Measurements from ENCODE around the gene DGCR8.
A peak's percentile ranks its signal among the peaks of the same experiment; 100 is the strongest.

The DGCR8 gene

GRCh38 chr22:20114506-20115475 lies 34.8 kb downstream of the DGCR8 start:
- no peak for TF ChIP-seq CTCF (IDR thresholded peaks at IDR 0.05; ENCODE audit: insufficient read depth, low read length, missing control alignments)
- DNase-seq (ENCODE audit: low read depth, low spot score) = no peak
- H3K4me3 ChIP-seq (ENCODE audit: low read depth, low read length) = no peak overlapping the region
- ChIA-PET POLR2A (no interaction called here), CTCF (interaction anchor here (1.4 kb wide), 1 partner anchor 14 kb away, joined by 4 read pairs; no protein-coding TSS in a partner anchor)

- POLR2A ChIA-PET = no interaction called here
- CTCF ChIA-PET = interaction anchor here (1.0 to 1.4 kb wide), 2 partner anchors 13 to 24 kb away, joined by 3 to 4 read pairs; no protein-coding TSS in a partner anchor
Observed at GRCh38 chr22:20115691-20116375, 35.8 kb downstream of the DGCR8 start, which contains the start of gene RANBP1. Gene RANBP1, plus strand, starts transcription at chr22:20116104. Its CDS starts 81 bp downstream, at chr22:20116185.

GRCh38 chr22:20116376-20116950 lies 36.4 kb downstream of the DGCR8 start:
- DNase-seq (ENCODE audit: low read depth, low spot score) = no peak
- no peak for TF ChIP-seq CTCF (IDR thresholded peaks at IDR 0.05; ENCODE audit: insufficient read depth, low read length, missing control alignments)
- peak overlapping the region; percentile 97 for H3K4me3 ChIP-seq (ENCODE audit: low read depth, low read length)
- CTCF ChIA-PET = interaction anchor here (1.0 to 1.4 kb wide), 2 partner anchors 12 to 25 kb away, joined by 3 to 4 read pairs; no protein-coding TSS in a partner anchor
- POLR2A ChIA-PET = interaction anchor here (1.0 to 2.6 kb wide), 2 partner anchors 14 to 15 kb away, joined by 3 to 12 read pairs; partner anchors contain the start of gene ZDHHC8

More at GRCh38 chr22:20115691-20116375, 35.8 kb downstream of the DGCR8 start, which contains the start of gene RANBP1:
- no peak for DNase-seq (ENCODE audit: low read depth, low spot score)
- peak within 1 kb of the TSS; percentile 97 for H3K4me3 ChIP-seq (ENCODE audit: low read depth, low read length)
- no peak for TF ChIP-seq CTCF (IDR thresholded peaks at IDR 0.05; ENCODE audit: insufficient read depth, low read length, missing control alignments)

- peak; percentile 24 for TF ChIP-seq CTCF (IDR thresholded peaks at IDR 0.05; ENCODE audit: insufficient read depth, low read length, missing control alignments)
- ChIA-PET POLR2A (interaction anchor here (1.0 to 2.6 kb wide), 2 partner anchors 14 to 16 kb away, joined by 3 to 12 read pairs; partner anchors contain the start of gene ZDHHC8), CTCF (interaction anchor here (3.6 kb wide), 1 partner anchor 13 kb away, joined by 27 read pairs; no protein-coding TSS in a partner anchor)
- peak; percentile 67 for DNase-seq (ENCODE audit: low read depth, low spot score)
- H3K4me3 ChIP-seq (ENCODE audit: low read depth, low read length) = peak within 1 kb of the TSS; percentile 97
Observed at GRCh38 chr22:20116951-20117632, 37.1 kb downstream of the DGCR8 start, which contains the start of gene TRMT2A. Gene TRMT2A, minus strand, starts transcription at chr22:20117226. Its CDS starts 320 bp downstream, at chr22:20116906.

GRCh38 chr22:20117633-20118299 lies 37.7 kb downstream of the DGCR8 start:
- POLR2A ChIA-PET = interaction anchor here (1.0 to 2.6 kb wide), 2 partner anchors 13 to 17 kb away, joined by 3 to 12 read pairs; partner anchors contain the start of gene ZDHHC8
- no peak for DNase-seq (ENCODE audit: low read depth, low spot score)
- CTCF ChIA-PET = interaction anchor here (3.6 kb wide), 1 partner anchor 12 kb away, joined by 27 read pairs; no protein-coding TSS in a partner anchor
- no peak for TF ChIP-seq CTCF (IDR thresholded peaks at IDR 0.05; ENCODE audit: insufficient read depth, low read length, missing control alignments)
- peak overlapping the region; percentile 78 for H3K4me3 ChIP-seq (ENCODE audit: low read depth, low read length)
